ENCODE measurements around the gene PRKN. TPM values are rescaled to one million over a fixed set of nuclear protein-coding genes. Genes with fewer than 3 reads are reported as not detected.

Gene PRKN
- total and polyA plus RNA-seq, 5 experiments from 2014 or later, result 2.2 to 5.6 (median 3.5) TPM

GRCh38 chr6:162653808-162654207 is 73.8 kb downstream of the PRKN start:
- peaks cover 0 to 11% (median 4%) of the 10 kb centered on the region in 4 donors for H3K4me1 Mint-ChIP-seq
- H3K36me3 Mint-ChIP-seq, result no peaks in the 10 kb centered on the region
- H3K27me3 Mint-ChIP-seq, result no peaks in the 10 kb centered on the region
- no peak overlapping the region for H3K27ac Mint-ChIP-seq
- H3K9me3 Mint-ChIP-seq, result peaks cover 0 to 11% (median 0%) of the 10 kb centered on the region in 9 donors
- no peak for DNase-seq
- ATAC-seq, result no peak
- POLR2A ChIA-PET, result no interaction called here
- H3K4me3 Mint-ChIP-seq, result no peak overlapping the region

- peaks cover 0 to under 1% (median 0%) of the 10 kb centered on the region in 3 donors for H3K36me3 Mint-ChIP-seq
- H3K4me3 Mint-ChIP-seq, result no peak overlapping the region
- H3K4me1 Mint-ChIP-seq, result peaks cover 0 to 11% (median 4%) of the 10 kb centered on the region in 4 donors
- no peak for DNase-seq
- H3K9me3 Mint-ChIP-seq, result peaks cover 0 to 4% (median 0%) of the 10 kb centered on the region in 9 donors
- no peaks in the 10 kb centered on the region for H3K27me3 Mint-ChIP-seq
- H3K27ac Mint-ChIP-seq, result no peak overlapping the region
- POLR2A ChIA-PET, result no interaction called here
- no peak for ATAC-seq
Observed at GRCh38 chr6:162651505-162651904, 76.1 kb downstream of the PRKN start.

GRCh38 chr6:162649271-162649670 is 78.3 kb downstream of the PRKN start:
- no peaks in the 10 kb centered on the region for H3K27me3 Mint-ChIP-seq
- peaks cover 0 to 1% (median 0%) of the 10 kb centered on the region in 3 donors for H3K36me3 Mint-ChIP-seq
- H3K9me3 Mint-ChIP-seq, result no peaks in the 10 kb centered on the region
- H3K4me1 Mint-ChIP-seq, result peaks cover 0 to 11% (median 4%) of the 10 kb centered on the region in 4 donors
- H3K27ac Mint-ChIP-seq, result no peak overlapping the region
- ATAC-seq (no peak), DNase-seq (no peak)
- H3K4me3 Mint-ChIP-seq, result no peak overlapping the region
- POLR2A ChIA-PET, result no interaction called here

GRCh38 chr6:162644153-162644552 is 83.4 kb downstream of the PRKN start:
- Mint-ChIP-seq H3K36me3 (peaks cover 0 to 3% (median 1%) of the 10 kb centered on the region in 3 donors), H3K4me1 (peaks cover 0 to 1% (median 0%) of the 10 kb centered on the region in 4 donors), H3K4me3 (peak overlapping the region in 1 of 10 donors; percentile 54), H3K27ac (no peak overlapping the region), H3K27me3 (no peaks in the 10 kb centered on the region), H3K9me3 (no peaks in the 10 kb centered on the region)
- ATAC-seq (no peak), DNase-seq (no peak)
- POLR2A ChIA-PET, result no interaction called here

- Mint-ChIP-seq H3K27me3 (no peaks in the 10 kb centered on the region), H3K27ac (no peak overlapping the region), H3K4me1 (peaks cover 0 to 5% (median 2%) of the 10 kb centered on the region in 4 donors), H3K9me3 (peaks cover 0 to 4% (median 0%) of the 10 kb centered on the region in 9 donors), H3K4me3 (no peak overlapping the region), H3K36me3 (peaks cover 0 to 7% (median 4%) of the 10 kb centered on the region in 3 donors)
- ATAC-seq, result no peak
- DNase-seq, result no peak
- POLR2A ChIA-PET, result no interaction called here
Observed at GRCh38 chr6:162640756-162641155, 86.8 kb downstream of the PRKN start.

GRCh38 chr6:162639951-162640350 is 87.6 kb downstream of the PRKN start:
- no peaks in the 10 kb centered on the region for H3K27me3 Mint-ChIP-seq
- POLR2A ChIA-PET, result no interaction called here
- no peak overlapping the region for H3K4me3 Mint-ChIP-seq
- peaks cover 0 to 4% (median 0%) of the 10 kb centered on the region in 9 donors for H3K9me3 Mint-ChIP-seq
- peaks cover 0 to 5% (median 2%) of the 10 kb centered on the region in 4 donors for H3K4me1 Mint-ChIP-seq
- no peak overlapping the region for H3K27ac Mint-ChIP-seq
- peaks cover 0 to 7% (median 4%) of the 10 kb centered on the region in 3 donors for H3K36me3 Mint-ChIP-seq
- DNase-seq, result no peak
- ATAC-seq, result no peak

GRCh38 chr6:162638931-162639574 is 88.5 kb downstream of the PRKN start:
- POLR2A ChIA-PET, result no interaction called here
- Mint-ChIP-seq H3K36me3 (peaks cover 0 to 7% (median 4%) of the 10 kb centered on the region in 3 donors), H3K27ac (no peak overlapping the region), H3K27me3 (no peaks in the 10 kb centered on the region), H3K4me3 (no peak overlapping the region), H3K9me3 (peaks cover 0 to 4% (median 0%) of the 10 kb centered on the region in 9 donors), H3K4me1 (peaks cover 0 to 4% (median 2%) of the 10 kb centered on the region in 4 donors)
- ATAC-seq (no peak), DNase-seq (no peak)

GRCh38 chr6:162637317-162637716 is 90.2 kb downstream of the PRKN start:
- Mint-ChIP-seq H3K4me1 (peaks cover 0 to 4% (median 2%) of the 10 kb centered on the region in 4 donors), H3K27me3 (no peaks in the 10 kb centered on the region), H3K4me3 (no peak overlapping the region), H3K36me3 (peaks cover 0 to 8% (median 7%) of the 10 kb centered on the region in 3 donors), H3K27ac (no peak overlapping the region), H3K9me3 (peaks cover 0 to 4% (median under 1%) of the 10 kb centered on the region in 9 donors)
- ATAC-seq (no peak), DNase-seq (no peak)
- POLR2A ChIA-PET, result no interaction called here

- POLR2A ChIA-PET, result interaction anchor here (0.6 kb wide), 1 partner anchor 17 kb away, joined by 4 read pairs; no protein-coding TSS in a partner anchor
- ATAC-seq, result no peak
- H3K27ac Mint-ChIP-seq, result no peak overlapping the region
Observed at GRCh38 chr6:162636167-162636566, 91.4 kb downstream of the PRKN start.

GRCh38 chr6:162631546-162631945 is 96.0 kb downstream of the PRKN start:
- ATAC-seq (no peak), DNase-seq (no peak)
- H3K27me3 Mint-ChIP-seq, result no peaks in the 10 kb centered on the region
- POLR2A ChIA-PET, result no interaction called here
- peaks cover 10 to 38% (median 25%) of the 10 kb centered on the region in 3 donors for H3K36me3 Mint-ChIP-seq
- peaks cover 0 to 5% (median under 1%) of the 10 kb centered on the region in 4 donors for H3K4me1 Mint-ChIP-seq
- peaks cover 0 to 31% (median 13%) of the 10 kb centered on the region in 9 donors for H3K9me3 Mint-ChIP-seq
- no peak overlapping the region for H3K27ac Mint-ChIP-seq
- H3K4me3 Mint-ChIP-seq, result no peak overlapping the region

More at GRCh38 chr6:162636167-162636566, 91.4 kb downstream of the PRKN start:
- peaks cover 0 to 13% (median 5%) of the 10 kb centered on the region in 9 donors for H3K9me3 Mint-ChIP-seq
- H3K27me3 Mint-ChIP-seq, result no peaks in the 10 kb centered on the region
- H3K4me1 Mint-ChIP-seq, result peaks cover 0 to 4% (median 2%) of the 10 kb centered on the region in 4 donors
- peaks cover 3 to 18% (median 6%) of the 10 kb centered on the region in 3 donors for H3K36me3 Mint-ChIP-seq
- H3K4me3 Mint-ChIP-seq, result no peak overlapping the region
- DNase-seq, result no peak

GRCh38 chr6:162630069-162630468 is 97.5 kb downstream of the PRKN start:
- no peak overlapping the region for H3K27ac Mint-ChIP-seq
- peaks cover 0 to 27% (median 14%) of the 10 kb centered on the region in 9 donors for H3K9me3 Mint-ChIP-seq
- H3K36me3 Mint-ChIP-seq, result peaks cover 10 to 35% (median 23%) of the 10 kb centered on the region in 3 donors
- no peak for ATAC-seq
- H3K4me3 Mint-ChIP-seq, result no peak overlapping the region
- H3K27me3 Mint-ChIP-seq, result no peaks in the 10 kb centered on the region
- H3K4me1 Mint-ChIP-seq, result peaks cover 0 to 2% (median 0%) of the 10 kb centered on the region in 4 donors
- POLR2A ChIA-PET, result no interaction called here
- no peak for DNase-seq

GRCh38 chr6:162627825-162628224 is 99.7 kb downstream of the PRKN start:
- Mint-ChIP-seq H3K4me1 (peaks cover 0 to 3% (median 0%) of the 10 kb centered on the region in 4 donors), H3K36me3 (peaks cover 10 to 34% (median 23%) of the 10 kb centered on the region in 3 donors), H3K4me3 (no peak overlapping the region), H3K9me3 (peaks cover 0 to 27% (median 14%) of the 10 kb centered on the region in 9 donors), H3K27ac (no peak overlapping the region), H3K27me3 (no peaks in the 10 kb centered on the region)
- DNase-seq, result no peak
- no peak for ATAC-seq
- POLR2A ChIA-PET, result no interaction called here

GRCh38 chr6:162627362-162627761 is 100.2 kb downstream of the PRKN start:
- Mint-ChIP-seq H3K4me3 (no peak overlapping the region), H3K9me3 (peaks cover 0 to 27% (median 14%) of the 10 kb centered on the region in 9 donors), H3K36me3 (peaks cover 10 to 36% (median 23%) of the 10 kb centered on the region in 3 donors), H3K4me1 (peaks cover 0 to 4% (median 0%) of the 10 kb centered on the region in 4 donors), H3K27me3 (no peaks in the 10 kb centered on the region), H3K27ac (no peak overlapping the region)
- POLR2A ChIA-PET, result no interaction called here
- DNase-seq (no peak), ATAC-seq (no peak)

Measured in naive thymus-derived CD8-positive, alpha-beta T cell (primary cell).